ENCODE data around the gene ACSM6. TPM values are rescaled to one million over a fixed set of nuclear protein-coding genes. Genes with fewer than 3 reads are reported as not detected.

The ACSM6 gene
- total RNA-seq (not detected in 2 replicates), polyA plus RNA-seq (0.10 TPM in 1 of 2 replicates, not detected in the other)

- H3K4me3 ChIP-seq: no peak within 1 kb of the TSS
- TF ChIP-seq EZH2 (IDR thresholded peaks at IDR 0.05; ENCODE audit: borderline replicate concordance): no peak
- TF ChIP-seq CTCF (IDR thresholded peaks at IDR 0.05; ENCODE audit: poor library complexity): no peak
- no peak for TF ChIP-seq EZH2phosphoT487 (IDR thresholded peaks at IDR 0.05; ENCODE audit: low read depth, severe bottlenecking, unreplicated experiment)
- no peaks in the 10 kb centered on the region for H3K79me2 ChIP-seq
- H3K4me1 ChIP-seq (ENCODE audit: insufficient read depth): no peaks in the 10 kb centered on the region
- H3K9me3 ChIP-seq (ENCODE audit: low read depth): no peaks in the 10 kb centered on the region
- no peaks in the 10 kb centered on the region for H3K36me3 ChIP-seq (replicated peaks; ENCODE audit: insufficient read depth, low read depth)
- H3K4me2 ChIP-seq: no peak within 1 kb of the TSS
- H4K20me1 ChIP-seq (ENCODE audit: insufficient read depth, poor library complexity, severe bottlenecking): no peaks in the 10 kb centered on the region
- H3K9me2 ChIP-seq (replicated peaks; ENCODE audit: insufficient read depth): no peaks in the 10 kb centered on the region
- no peaks in the 10 kb centered on the region for H3K27me3 ChIP-seq
- DNase-seq (ENCODE audit: low spot score): no peak
- no peak within 1 kb of the TSS for H2AFZ ChIP-seq
- no peak within 1 kb of the TSS for H3K27ac ChIP-seq
- WGBS (ENCODE audit: low lambda C conversion rate, missing lambda C conversion rate): 87% methylated on average over 1 of the region's 1 CpG
Observed at GRCh38 chr10:95193944-95194343, at the start of gene ACSM6. TSS of gene ACSM6 (plus strand) at chr10:95194238. CDS start at chr10:95194486, 248 bp downstream.

- Histone ChIP-seq H2AFZ (no peak overlapping the region), H3K27ac (no peak overlapping the region), H3K79me2 (no peaks in the 10 kb centered on the region), H3K36me3 (replicated peaks; ENCODE audit: insufficient read depth, low read depth) (no peaks in the 10 kb centered on the region), H3K4me3 (no peak overlapping the region), H3K4me2 (no peak overlapping the region), H3K9me3 (ENCODE audit: low read depth) (no peaks in the 10 kb centered on the region), H3K27me3 (no peaks in the 10 kb centered on the region), H4K20me1 (ENCODE audit: insufficient read depth, poor library complexity, severe bottlenecking) (no peaks in the 10 kb centered on the region), H3K4me1 (ENCODE audit: insufficient read depth) (no peaks in the 10 kb centered on the region), H3K9me2 (replicated peaks; ENCODE audit: insufficient read depth) (no peaks in the 10 kb centered on the region)
- 93% methylated on average over 4 of the region's 4 CpGs for WGBS (ENCODE audit: low lambda C conversion rate, missing lambda C conversion rate)
- TF ChIP-seq EZH2phosphoT487 (IDR thresholded peaks at IDR 0.05; ENCODE audit: low read depth, severe bottlenecking, unreplicated experiment) (no peak), CTCF (IDR thresholded peaks at IDR 0.05; ENCODE audit: poor library complexity) (no peak), EZH2 (IDR thresholded peaks at IDR 0.05; ENCODE audit: borderline replicate concordance) (no peak)
- no peak for DNase-seq (ENCODE audit: low spot score)
Observed at GRCh38 chr10:95168694-95169093, 25.3 kb upstream of the ACSM6 start.

- no peaks in the 10 kb centered on the region for H3K9me2 ChIP-seq (replicated peaks; ENCODE audit: insufficient read depth)
- H2AFZ ChIP-seq: no peak overlapping the region
- H3K4me2 ChIP-seq: no peak overlapping the region
- TF ChIP-seq EZH2phosphoT487 (IDR thresholded peaks at IDR 0.05; ENCODE audit: low read depth, severe bottlenecking, unreplicated experiment): no peak
- TF ChIP-seq EZH2 (IDR thresholded peaks at IDR 0.05; ENCODE audit: borderline replicate concordance): no peak
- TF ChIP-seq CTCF (IDR thresholded peaks at IDR 0.05; ENCODE audit: poor library complexity): no peak
- no peak for DNase-seq (ENCODE audit: low spot score)
- H3K4me3 ChIP-seq: no peak overlapping the region
- no peaks in the 10 kb centered on the region for H3K9me3 ChIP-seq (ENCODE audit: low read depth)
- no peaks in the 10 kb centered on the region for H3K36me3 ChIP-seq (replicated peaks; ENCODE audit: insufficient read depth, low read depth)
- H3K27ac ChIP-seq: no peak overlapping the region
- no peaks in the 10 kb centered on the region for H4K20me1 ChIP-seq (ENCODE audit: insufficient read depth, poor library complexity, severe bottlenecking)
- H3K27me3 ChIP-seq: no peaks in the 10 kb centered on the region
- WGBS (ENCODE audit: low lambda C conversion rate, missing lambda C conversion rate): 100% methylated on average over 1 of the region's 1 CpG
- no peaks in the 10 kb centered on the region for H3K79me2 ChIP-seq
- no peaks in the 10 kb centered on the region for H3K4me1 ChIP-seq (ENCODE audit: insufficient read depth)
Observed at GRCh38 chr10:95169522-95169921, 24.5 kb upstream of the ACSM6 start.

- H3K9me3 ChIP-seq (ENCODE audit: low read depth): no peaks in the 10 kb centered on the region
- no peaks in the 10 kb centered on the region for H4K20me1 ChIP-seq (ENCODE audit: insufficient read depth, poor library complexity, severe bottlenecking)
- no peaks in the 10 kb centered on the region for H3K9me2 ChIP-seq (replicated peaks; ENCODE audit: insufficient read depth)
- H3K27ac ChIP-seq: no peak overlapping the region
- TF ChIP-seq EZH2 (IDR thresholded peaks at IDR 0.05; ENCODE audit: borderline replicate concordance): no peak
- TF ChIP-seq CTCF (IDR thresholded peaks at IDR 0.05; ENCODE audit: poor library complexity): no peak
- no peak for TF ChIP-seq EZH2phosphoT487 (IDR thresholded peaks at IDR 0.05; ENCODE audit: low read depth, severe bottlenecking, unreplicated experiment)
- no peak for DNase-seq (ENCODE audit: low spot score)
- H3K36me3 ChIP-seq (replicated peaks; ENCODE audit: insufficient read depth, low read depth): no peaks in the 10 kb centered on the region
- WGBS (ENCODE audit: low lambda C conversion rate, missing lambda C conversion rate): 94% methylated on average over 2 of the region's 2 CpGs
- no peak overlapping the region for H3K4me3 ChIP-seq
- H3K4me2 ChIP-seq: no peak overlapping the region
- H3K27me3 ChIP-seq: no peaks in the 10 kb centered on the region
- H2AFZ ChIP-seq: no peak overlapping the region
- no peaks in the 10 kb centered on the region for H3K79me2 ChIP-seq
- H3K4me1 ChIP-seq (ENCODE audit: insufficient read depth): no peaks in the 10 kb centered on the region
Observed at GRCh38 chr10:95170790-95171189, 23.2 kb upstream of the ACSM6 start.

All from hepatocyte (in vitro differentiated cells).